Endothelial cell (in vitro differentiated cells): Measurements from ENCODE around the gene CRELD1. TPM values are rescaled to one million over a fixed set of nuclear protein-coding genes. Genes with fewer than 3 reads are reported as not detected.

Experiments
- DNase-seq: peaks from one replicate; pipeline ENCODE4 v3.0.0; 2021; ENCODE audit warnings: low spot score
- H3K27ac Mint-ChIP-seq: one replicate; pipeline ENCODE4 v1.8.0; 2021; ENCODE audit warnings: mixed read lengths, inconsistent platforms; ENCODE audit not compliant: unreplicated experiment
- H3K27me3 Mint-ChIP-seq: one replicate; pipeline ENCODE4 v1.8.0; 2021; ENCODE audit warnings: mild to moderate bottlenecking, moderate library complexity, mixed read lengths, inconsistent platforms; ENCODE audit not compliant: unreplicated experiment
- H3K36me3 Mint-ChIP-seq: one replicate; pipeline ENCODE4 v1.8.0; 2021; ENCODE audit warnings: mild to moderate bottlenecking, low read depth, mixed read lengths, inconsistent platforms; ENCODE audit not compliant: unreplicated experiment
- H3K4me1 Mint-ChIP-seq: one replicate; pipeline ENCODE4 v1.8.0; 2021; ENCODE audit warnings: mild to moderate bottlenecking, mixed read lengths, inconsistent platforms; ENCODE audit not compliant: unreplicated experiment
- H3K4me3 Mint-ChIP-seq: one replicate; pipeline ENCODE4 v1.8.0; 2021; ENCODE audit warnings: mild to moderate bottlenecking, mixed read lengths, inconsistent platforms; ENCODE audit not compliant: unreplicated experiment
- H3K9me3 Mint-ChIP-seq: one replicate; pipeline ENCODE4 v1.8.0; 2021; ENCODE audit warnings: mixed read lengths, inconsistent platforms; ENCODE audit not compliant: unreplicated experiment
- long read RNA-seq: library from polyadenylated mRNA; unstranded; transcript quantifications from one replicate; pipeline ENCODE4 v2.0.0, GENCODE V29; 2020; ENCODE audit not compliant: unreplicated experiment
- total RNA-seq: library from RNA; stranded (reverse); fragmentation: NEBNext Ultra II Directional; extraction: Animal tissue kit (Norgen Biotek cat#: 25700); gene quantifications from one replicate; pipeline ENCODE4 v1.2.1, GENCODE V29; 2021; ENCODE audit not compliant: unreplicated experiment
- TF ChIP-seq, protein P1 (sequence below): fragments of 200-600 bp; sonication (generic); IDR thresholded peaks from one replicate; pipeline ENCODE4 v1.5.0; 2021; ENCODE audit warnings: antibody characterized with exemption; ENCODE audit not compliant: unreplicated experiment

CRELD1 gene, protein sequence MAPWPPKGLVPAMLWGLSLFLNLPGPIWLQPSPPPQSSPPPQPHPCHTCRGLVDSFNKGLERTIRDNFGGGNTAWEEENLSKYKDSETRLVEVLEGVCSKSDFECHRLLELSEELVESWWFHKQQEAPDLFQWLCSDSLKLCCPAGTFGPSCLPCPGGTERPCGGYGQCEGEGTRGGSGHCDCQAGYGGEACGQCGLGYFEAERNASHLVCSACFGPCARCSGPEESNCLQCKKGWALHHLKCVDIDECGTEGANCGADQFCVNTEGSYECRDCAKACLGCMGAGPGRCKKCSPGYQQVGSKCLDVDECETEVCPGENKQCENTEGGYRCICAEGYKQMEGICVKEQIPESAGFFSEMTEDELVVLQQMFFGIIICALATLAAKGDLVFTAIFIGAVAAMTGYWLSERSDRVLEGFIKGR
- 30.7 TPM for total RNA-seq
- long read RNA-seq, transcript CRELD1-202 (10 exons, 2,696 nt): minor isoform, 10 of 58 reads
- long read RNA-seq, transcript CRELD1-206 (11 exons, 1,778 nt): major isoform, 21 of 58 reads
- long read RNA-seq, transcript CRELD1-203 (11 exons, 1,728 nt): minor isoform, 12 of 58 reads
- long read RNA-seq, partial matches to known transcripts: 2 of 58 reads
- long read RNA-seq, other reads (novel, unspliced or antisense): 12 of 58 reads

DNA sequence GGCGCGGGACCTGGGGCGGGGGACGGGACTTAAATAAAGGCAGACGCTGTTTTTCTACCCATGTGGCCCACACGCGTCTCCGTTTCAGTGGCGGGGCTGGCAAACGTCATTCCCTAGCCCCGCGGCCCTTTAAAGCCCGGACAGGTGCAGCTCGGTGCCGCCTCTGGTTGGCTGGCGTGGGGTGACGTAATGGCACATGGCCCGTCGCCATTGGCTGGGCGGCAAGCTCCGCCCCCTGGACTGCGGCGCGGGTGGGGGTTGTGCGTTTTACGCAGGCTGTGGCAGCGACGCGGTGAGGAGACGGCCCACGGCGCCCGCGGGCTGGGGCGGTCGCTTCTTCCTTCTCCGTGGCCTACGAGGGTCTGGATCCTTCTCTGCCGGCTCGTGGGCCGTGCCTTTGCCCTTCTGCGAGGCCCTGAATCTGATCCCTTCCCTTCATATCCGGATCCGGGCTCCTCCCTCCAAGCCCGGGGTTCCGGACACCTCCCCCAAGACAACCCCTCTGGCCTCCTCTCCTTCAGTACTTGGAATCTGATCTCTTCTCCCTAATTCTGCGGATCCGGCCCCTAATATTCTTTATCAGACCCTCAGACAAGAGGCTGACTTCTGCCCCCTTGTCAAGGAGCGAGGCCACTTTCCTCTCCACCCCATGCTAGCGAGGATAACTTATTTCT lies at the start of gene CRELD1:
TSS of gene CRELD1 (plus strand) at position 274 of the 674 bp plus-strand sequence. CDS start 605 bp downstream, outside the sequence.
- Mint-ChIP-seq H3K27me3 (peaks cover 13% of the 10 kb centered on the region), H3K36me3 (peaks cover 33% of the 10 kb centered on the region), H3K9me3 (no peaks in the 10 kb centered on the region), H3K27ac (peak within 1 kb of the TSS; percentile 93), H3K4me3 (peak within 1 kb of the TSS; percentile 94), H3K4me1 (peaks cover 20% of the 10 kb centered on the region)
- TF ChIP-seq, protein P1, sequence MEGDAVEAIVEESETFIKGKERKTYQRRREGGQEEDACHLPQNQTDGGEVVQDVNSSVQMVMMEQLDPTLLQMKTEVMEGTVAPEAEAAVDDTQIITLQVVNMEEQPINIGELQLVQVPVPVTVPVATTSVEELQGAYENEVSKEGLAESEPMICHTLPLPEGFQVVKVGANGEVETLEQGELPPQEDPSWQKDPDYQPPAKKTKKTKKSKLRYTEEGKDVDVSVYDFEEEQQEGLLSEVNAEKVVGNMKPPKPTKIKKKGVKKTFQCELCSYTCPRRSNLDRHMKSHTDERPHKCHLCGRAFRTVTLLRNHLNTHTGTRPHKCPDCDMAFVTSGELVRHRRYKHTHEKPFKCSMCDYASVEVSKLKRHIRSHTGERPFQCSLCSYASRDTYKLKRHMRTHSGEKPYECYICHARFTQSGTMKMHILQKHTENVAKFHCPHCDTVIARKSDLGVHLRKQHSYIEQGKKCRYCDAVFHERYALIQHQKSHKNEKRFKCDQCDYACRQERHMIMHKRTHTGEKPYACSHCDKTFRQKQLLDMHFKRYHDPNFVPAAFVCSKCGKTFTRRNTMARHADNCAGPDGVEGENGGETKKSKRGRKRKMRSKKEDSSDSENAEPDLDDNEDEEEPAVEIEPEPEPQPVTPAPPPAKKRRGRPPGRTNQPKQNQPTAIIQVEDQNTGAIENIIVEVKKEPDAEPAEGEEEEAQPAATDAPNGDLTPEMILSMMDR: peak; percentile 6
- peak; percentile 92 for DNase-seq

DNA sequence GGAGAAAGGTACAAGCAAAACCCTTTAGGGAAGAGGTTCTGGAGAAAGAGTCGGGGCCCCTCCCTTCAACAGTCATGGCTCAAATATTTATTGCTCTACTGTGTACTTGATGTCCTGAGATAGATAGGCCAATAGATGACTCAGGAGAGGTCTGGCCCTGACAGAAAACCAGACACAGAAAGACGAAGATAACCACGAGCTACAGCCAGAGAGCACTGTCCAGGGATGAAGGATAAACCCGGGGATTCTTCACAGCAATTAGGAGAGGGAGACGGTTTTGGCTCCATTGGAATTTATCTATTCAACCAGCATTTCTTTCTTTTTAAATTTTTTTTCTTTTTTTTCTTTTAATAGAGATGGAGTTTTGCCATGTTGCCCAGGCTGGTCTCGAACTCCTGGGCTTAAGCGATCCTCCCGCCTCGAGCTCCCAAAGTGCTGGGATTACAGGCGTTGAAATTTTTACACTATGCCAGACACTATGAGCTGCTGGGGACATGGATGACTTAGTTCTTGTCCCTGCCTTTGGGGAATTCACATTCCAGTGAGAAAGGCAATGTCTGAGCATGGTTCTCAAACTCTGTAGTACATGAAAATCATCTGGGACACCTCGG lies 49.0 kb upstream of the CRELD1 start:
- Mint-ChIP-seq H3K4me1 (no peaks in the 10 kb centered on the region), H3K36me3 (no peaks in the 10 kb centered on the region), H3K27me3 (peaks cover 2% of the 10 kb centered on the region), H3K9me3 (no peaks in the 10 kb centered on the region), H3K4me3 (no peak overlapping the region), H3K27ac (no peak overlapping the region)
- DNase-seq: no peak
- TF ChIP-seq, protein P1: no peak

DNA sequence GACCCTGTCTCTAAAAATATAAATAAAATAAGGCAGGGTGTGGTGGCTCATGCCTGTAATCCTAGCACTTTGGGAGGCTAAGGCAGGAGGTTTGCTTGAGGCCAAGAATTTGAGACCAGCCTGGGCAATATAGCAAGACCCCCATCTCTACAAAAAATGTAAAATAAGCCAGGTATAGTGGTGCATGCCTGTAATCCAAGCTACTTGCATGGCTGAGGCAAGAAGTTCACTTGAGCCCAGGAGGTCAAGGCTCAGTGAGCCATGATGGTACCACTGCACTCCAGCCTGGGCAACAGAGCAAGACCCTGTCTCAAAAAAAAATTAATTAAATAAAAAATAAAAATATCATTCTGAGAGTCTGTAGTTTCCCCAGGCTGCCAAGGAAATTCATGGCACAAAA lies 47.3 kb upstream of the CRELD1 start:
- Mint-ChIP-seq H3K4me1 (no peaks in the 10 kb centered on the region), H3K27me3 (no peaks in the 10 kb centered on the region)
- no peak for DNase-seq

DNA sequence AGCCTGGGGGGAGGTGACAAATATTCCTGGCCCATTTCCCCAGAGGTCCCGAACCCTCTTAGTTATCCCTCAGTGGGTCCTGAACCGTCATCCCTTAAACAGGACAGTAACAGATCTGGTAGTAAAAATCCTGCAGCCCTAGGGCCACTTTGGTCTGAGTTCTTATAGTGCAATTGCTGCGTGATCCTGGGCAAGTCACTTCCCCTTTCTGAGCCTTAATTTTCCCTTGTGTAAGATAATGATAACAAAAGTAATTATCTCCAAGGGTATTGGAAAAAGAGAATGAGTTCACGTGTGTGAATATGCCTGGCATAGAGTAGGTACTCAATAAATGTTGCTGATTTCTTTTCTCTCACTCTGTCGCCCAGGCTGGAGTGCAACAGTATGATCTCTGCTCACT lies 46.2 kb upstream of the CRELD1 start:
- H3K27me3 Mint-ChIP-seq: no peaks in the 10 kb centered on the region
- no peaks in the 10 kb centered on the region for H3K4me1 Mint-ChIP-seq
- no peaks in the 10 kb centered on the region for H3K9me3 Mint-ChIP-seq
- H3K27ac Mint-ChIP-seq: no peak overlapping the region
- TF ChIP-seq, protein P1: no peak
- H3K36me3 Mint-ChIP-seq: peaks cover 6% of the 10 kb centered on the region
- no peak overlapping the region for H3K4me3 Mint-ChIP-seq
- DNase-seq: no peak

More for the DNA sequence above, 47.3 kb upstream of the CRELD1 start:
- no peaks in the 10 kb centered on the region for H3K9me3 Mint-ChIP-seq
- TF ChIP-seq, protein P1: no peak
- H3K4me3 Mint-ChIP-seq: no peak overlapping the region
- H3K36me3 Mint-ChIP-seq: peaks cover 4% of the 10 kb centered on the region
- H3K27ac Mint-ChIP-seq: no peak overlapping the region
